ENCODE results near the gene CEP44. TPM values are rescaled to one million over a fixed set of nuclear protein-coding genes. Genes with fewer than 3 reads are reported as not detected.

Gene CEP44
- 8.8 and 12.0 TPM in 2 replicates for total RNA-seq (2014; rRNA removed; shearing (Covaris generic))

GRCh38 chr4:174283507-174284471 lies at the start of gene CEP44, which contains the start of gene FBXO8:
Gene CEP44 (plus strand): TSS chr4:174283911. CDS start chr4:174299122, 15,211 bp downstream.
Gene FBXO8 (minus strand): TSS chr4:174283667. CDS start chr4:174263092, 20,575 bp downstream.

Other genes with a start within 250 kb of the CEP44 start
- 7.4 and 9.5 TPM in 2 replicates for gene FBXO8, start 244 bp upstream of the CEP44 start, total RNA-seq (2014; rRNA removed; shearing (Covaris generic))
- not detected in 2 replicates for gene HPGD, start 238.6 kb downstream of the CEP44 start, total RNA-seq (2014; rRNA removed; shearing (Covaris generic))

Measured in A375 (cell line).